ENCODE data around the gene AHCTF1. TPM values are rescaled to one million over a fixed set of nuclear protein-coding genes. Genes with fewer than 3 reads are reported as not detected.
A peak's percentile ranks its signal among the peaks of the same experiment; 100 is the strongest.

Gene AHCTF1
- total RNA-seq, 1 experiment from 2014 or later: 112 TPM

DNA sequence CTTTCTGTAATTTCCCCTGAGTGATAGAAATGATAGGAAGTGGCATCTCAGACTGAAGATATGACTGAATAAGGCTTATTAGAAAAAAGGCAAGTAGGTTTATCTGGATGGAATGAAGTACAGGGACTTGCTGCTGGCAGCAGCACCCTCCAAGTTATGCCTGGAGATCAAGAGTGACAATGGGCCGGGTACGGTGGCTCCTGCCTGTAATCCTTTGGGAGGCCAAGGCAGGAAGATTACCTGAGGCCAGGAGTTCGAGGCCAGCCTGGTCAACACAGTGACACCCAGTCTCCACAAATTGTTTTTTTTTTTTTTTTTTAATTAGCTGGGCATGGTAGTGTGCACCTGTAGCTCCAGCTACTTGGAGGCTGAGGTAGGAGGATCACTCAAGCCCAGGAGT, 119.8 kb downstream of the AHCTF1 start:
- intact Hi-C loops (cut with micrococcal nuclease): no loop called here
- TF ChIP-seq, protein P1, sequence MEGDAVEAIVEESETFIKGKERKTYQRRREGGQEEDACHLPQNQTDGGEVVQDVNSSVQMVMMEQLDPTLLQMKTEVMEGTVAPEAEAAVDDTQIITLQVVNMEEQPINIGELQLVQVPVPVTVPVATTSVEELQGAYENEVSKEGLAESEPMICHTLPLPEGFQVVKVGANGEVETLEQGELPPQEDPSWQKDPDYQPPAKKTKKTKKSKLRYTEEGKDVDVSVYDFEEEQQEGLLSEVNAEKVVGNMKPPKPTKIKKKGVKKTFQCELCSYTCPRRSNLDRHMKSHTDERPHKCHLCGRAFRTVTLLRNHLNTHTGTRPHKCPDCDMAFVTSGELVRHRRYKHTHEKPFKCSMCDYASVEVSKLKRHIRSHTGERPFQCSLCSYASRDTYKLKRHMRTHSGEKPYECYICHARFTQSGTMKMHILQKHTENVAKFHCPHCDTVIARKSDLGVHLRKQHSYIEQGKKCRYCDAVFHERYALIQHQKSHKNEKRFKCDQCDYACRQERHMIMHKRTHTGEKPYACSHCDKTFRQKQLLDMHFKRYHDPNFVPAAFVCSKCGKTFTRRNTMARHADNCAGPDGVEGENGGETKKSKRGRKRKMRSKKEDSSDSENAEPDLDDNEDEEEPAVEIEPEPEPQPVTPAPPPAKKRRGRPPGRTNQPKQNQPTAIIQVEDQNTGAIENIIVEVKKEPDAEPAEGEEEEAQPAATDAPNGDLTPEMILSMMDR (IDR thresholded peaks at IDR 0.05; ENCODE audit: unreplicated experiment): no peak
- Mint-ChIP-seq H3K36me3 (ENCODE audit: insufficient read depth, unreplicated experiment) (no peaks in the 10 kb centered on the region), H3K27ac (ENCODE audit: low read depth, unreplicated experiment) (no peak overlapping the region), H3K9me3 (ENCODE audit: unreplicated experiment) (no peaks in the 10 kb centered on the region), H3K4me3 (ENCODE audit: unreplicated experiment) (no peak overlapping the region), H3K4me1 (ENCODE audit: insufficient read depth, unreplicated experiment) (no peaks in the 10 kb centered on the region), H3K27me3 (ENCODE audit: insufficient read depth, unreplicated experiment) (peaks cover 40% of the 10 kb centered on the region)
- POLR2A ChIA-PET: no interaction called here
- no TSS peak for BruUV-seq (replicated peaks)
- no peak for DNase-seq (ENCODE audit: unreplicated experiment)
- CTCF ChIA-PET: interaction anchor here (0.6 to 0.7 kb wide), 3 partner anchors 18 to 122 kb away, joined by 3 to 4 read pairs (median 3); no protein-coding TSS in a partner anchor

GRCh38 chr1:246809473-246809872, 122.3 kb downstream of the AHCTF1 start:
- TF ChIP-seq, protein P1 (IDR thresholded peaks at IDR 0.05; ENCODE audit: unreplicated experiment): no peak
- intact Hi-C loops (cut with micrococcal nuclease): no loop called here
- H3K27ac Mint-ChIP-seq (ENCODE audit: low read depth, unreplicated experiment): no peak overlapping the region
- ChIA-PET POLR2A (no interaction called here), CTCF (interaction anchor here (0.6 kb wide), 1 partner anchor 194 kb away, joined by 3 read pairs; no protein-coding TSS in a partner anchor)
- peaks cover 15% of the 10 kb centered on the region for H3K27me3 Mint-ChIP-seq (ENCODE audit: insufficient read depth, unreplicated experiment)
- H3K4me3 Mint-ChIP-seq (ENCODE audit: unreplicated experiment): no peak overlapping the region
- H3K36me3 Mint-ChIP-seq (ENCODE audit: insufficient read depth, unreplicated experiment): no peaks in the 10 kb centered on the region
- no peak for DNase-seq (ENCODE audit: unreplicated experiment)
- no peaks in the 10 kb centered on the region for H3K9me3 Mint-ChIP-seq (ENCODE audit: unreplicated experiment)
- no peaks in the 10 kb centered on the region for H3K4me1 Mint-ChIP-seq (ENCODE audit: insufficient read depth, unreplicated experiment)
- no TSS peak for BruUV-seq (replicated peaks)

DNA sequence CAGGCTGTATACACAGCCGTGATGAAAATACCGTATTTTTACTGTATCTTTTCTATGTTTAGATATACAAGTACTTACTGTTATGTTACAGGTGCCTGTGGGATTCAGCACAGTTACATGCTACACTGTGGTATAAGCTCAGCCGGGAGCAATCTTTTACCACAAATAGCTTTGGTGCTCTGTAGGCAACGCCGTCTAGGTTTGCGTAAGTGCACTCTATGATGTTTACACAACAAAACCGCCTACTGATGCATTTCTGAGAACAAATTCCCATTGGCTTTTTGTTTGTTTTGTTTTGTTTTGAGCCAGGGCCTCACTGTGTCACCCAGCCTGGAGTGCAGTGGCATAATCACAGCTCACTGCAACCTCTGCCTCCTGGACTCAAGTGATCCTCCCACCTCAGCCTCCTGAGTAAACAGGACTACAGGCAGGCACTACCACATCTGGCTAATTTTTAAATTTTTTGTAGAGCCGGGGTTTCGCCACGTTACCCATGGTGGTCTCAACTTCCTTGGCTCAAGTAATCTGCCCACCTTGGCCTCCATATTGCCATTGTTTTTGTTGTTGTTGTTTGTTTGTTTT, 126.5 kb downstream of the AHCTF1 start:
- intact Hi-C loops (cut with micrococcal nuclease): no loop called here
- Mint-ChIP-seq H3K36me3 (ENCODE audit: insufficient read depth, unreplicated experiment) (no peaks in the 10 kb centered on the region), H3K27ac (ENCODE audit: low read depth, unreplicated experiment) (no peak overlapping the region), H3K4me1 (ENCODE audit: insufficient read depth, unreplicated experiment) (no peaks in the 10 kb centered on the region), H3K4me3 (ENCODE audit: unreplicated experiment) (no peak overlapping the region), H3K9me3 (ENCODE audit: unreplicated experiment) (peaks cover 8% of the 10 kb centered on the region), H3K27me3 (ENCODE audit: insufficient read depth, unreplicated experiment) (peaks cover 13% of the 10 kb centered on the region)
- peak; percentile 51 for DNase-seq (ENCODE audit: unreplicated experiment)
- CTCF ChIA-PET: no interaction called here
- POLR2A ChIA-PET: interaction anchor here (0.9 kb wide), 1 partner anchor 18 kb away, joined by 3 read pairs; no protein-coding TSS in a partner anchor
- BruUV-seq (replicated peaks): no TSS peak
- TF ChIP-seq, protein P1 (IDR thresholded peaks at IDR 0.05; ENCODE audit: unreplicated experiment): no peak

DNA sequence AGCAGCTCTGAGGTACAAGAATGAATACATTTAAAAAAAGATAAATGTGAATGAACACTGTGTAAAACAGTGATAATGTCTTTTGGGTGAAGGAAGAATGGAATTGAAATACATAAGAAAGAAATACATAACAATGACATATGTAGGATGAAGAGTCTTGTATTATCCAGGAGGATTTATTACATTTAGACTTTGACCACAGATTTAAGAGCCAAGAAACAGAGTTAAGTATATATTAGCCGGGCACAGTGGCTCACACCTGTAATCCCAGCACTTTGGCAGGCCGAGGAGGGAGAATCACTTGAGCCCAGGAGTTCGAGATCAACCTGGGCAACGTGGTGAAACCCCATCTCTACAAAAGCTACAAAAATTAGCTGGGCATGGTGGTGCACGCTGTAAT, 127.9 kb downstream of the AHCTF1 start:
- ChIA-PET CTCF (interaction anchor here (0.6 to 1.1 kb wide), 3 partner anchors 11 to 347 kb away, joined by 3 read pairs; no protein-coding TSS in a partner anchor), POLR2A (interaction anchor here (0.6 kb wide), 1 partner anchor 63 kb away, joined by 3 read pairs; no protein-coding TSS in a partner anchor)
- no peak overlapping the region for H3K4me3 Mint-ChIP-seq (ENCODE audit: unreplicated experiment)
- peaks cover 13% of the 10 kb centered on the region for H3K27me3 Mint-ChIP-seq (ENCODE audit: insufficient read depth, unreplicated experiment)
- H3K27ac Mint-ChIP-seq (ENCODE audit: low read depth, unreplicated experiment): no peak overlapping the region
- intact Hi-C loops (cut with micrococcal nuclease): no loop called here
- peaks cover 8% of the 10 kb centered on the region for H3K9me3 Mint-ChIP-seq (ENCODE audit: unreplicated experiment)
- no peak for DNase-seq (ENCODE audit: unreplicated experiment)
- no TSS peak for BruUV-seq (replicated peaks)
- no peaks in the 10 kb centered on the region for H3K4me1 Mint-ChIP-seq (ENCODE audit: insufficient read depth, unreplicated experiment)
- TF ChIP-seq, protein P1 (IDR thresholded peaks at IDR 0.05; ENCODE audit: unreplicated experiment): no peak
- H3K36me3 Mint-ChIP-seq (ENCODE audit: insufficient read depth, unreplicated experiment): no peaks in the 10 kb centered on the region

Measured in MCF 10A (cell line).